Skeletal muscle tissue (tissue), 5 donors: ENCODE results near the gene LENG8. TPM values are rescaled to one million over a fixed set of nuclear protein-coding genes. Genes with fewer than 3 reads are reported as not detected.
"Not testable (repeated sequence)": the region's sequence is repeated elsewhere in the genome, so short reads cannot be mapped to it uniquely, and the experiment has no call there.

ENCODE experiments used
- H3K27ac ChIP-seq: one replicate; pipeline ENCODE4 v1.7.0; 2013; ENCODE audit warnings: mild to moderate bottlenecking, low read depth, low read length, inconsistent platforms
- H3K27me3 ChIP-seq, 3 donors: one replicate each; pipeline ENCODE4 v1.7.0; 2013; ENCODE audit warnings: low read length in 3 of 3; ENCODE audit not compliant: control insufficient read depth in 3 of 3, insufficient read depth in 3 of 3
- H3K36me3 ChIP-seq, 3 donors: one replicate each; pipeline ENCODE4 v1.7.0; 2013; ENCODE audit warnings: low read length in 3 of 3; ENCODE audit not compliant: control insufficient read depth in 3 of 3, insufficient read depth in 3 of 3
- H3K4me1 ChIP-seq, 3 donors: one replicate each; pipeline ENCODE4 v1.7.0; 2013; ENCODE audit warnings: low read length in 3 of 3, mild to moderate bottlenecking in 3 of 3; ENCODE audit not compliant: control insufficient read depth in 3 of 3, insufficient read depth in 3 of 3
- H3K4me3 ChIP-seq, 3 donors: one replicate each; pipeline ENCODE4 v1.7.0; 2013; ENCODE audit warnings: low read length in 3 of 3
- H3K9ac ChIP-seq, 3 donors: one replicate each; pipeline ENCODE4 v1.7.0; 2013; ENCODE audit warnings: low read length in 3 of 3, mild to moderate bottlenecking in 3 of 3, moderate library complexity in 2 of 3, low read depth in 1 of 3
- H3K9me3 ChIP-seq, 3 donors: one replicate each; pipeline ENCODE4 v1.7.0; 2013; ENCODE audit warnings: low read length in 3 of 3; ENCODE audit not compliant: control insufficient read depth in 3 of 3
- small RNA-seq: library from RNA; depleted of rRNA; stranded (forward); fragments of <200 nt; gene quantifications from one replicate; pipeline ENCODE3, GENCODE V24; 2014
- total RNA-seq: library from RNA; depleted of rRNA; stranded (reverse); fragments of >200 nt; gene quantifications from one replicate; pipeline ENCODE4 v1.2.3, GENCODE V29; 2014
- donor health status: Osteomylitis.

Gene LENG8
- total RNA-seq, 1 donor from 2014 or later, result 15.1 TPM

DNA sequence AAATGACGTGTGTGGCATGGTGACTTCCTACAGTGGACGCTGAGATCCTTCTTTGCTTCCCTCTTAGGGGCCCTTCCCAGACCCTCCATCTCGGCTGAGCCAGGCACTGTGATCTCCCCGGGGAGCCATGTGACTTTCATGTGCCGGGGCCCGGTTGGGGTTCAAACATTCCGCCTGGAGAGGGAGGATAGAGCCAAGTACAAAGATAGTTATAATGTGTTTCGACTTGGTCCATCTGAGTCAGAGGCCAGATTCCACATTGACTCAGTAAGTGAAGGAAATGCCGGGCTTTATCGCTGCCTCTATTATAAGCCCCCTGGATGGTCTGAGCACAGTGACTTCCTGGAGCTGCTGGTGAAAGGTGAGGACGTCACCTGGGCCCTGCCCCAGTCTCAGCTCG, 58.8 kb downstream of the LENG8 start:
- Histone ChIP-seq H3K27ac (no peak overlapping the region), H3K9ac (no peak overlapping the region), H3K9me3 (no peaks in the 10 kb centered on the region), H3K4me1 (no peaks in the 10 kb centered on the region), H3K36me3 (no peaks in the 10 kb centered on the region), H3K27me3 (peaks cover 0 to 3% (median 0%) of the 10 kb centered on the region in 3 donors), H3K4me3 (no peak overlapping the region)

DNA sequence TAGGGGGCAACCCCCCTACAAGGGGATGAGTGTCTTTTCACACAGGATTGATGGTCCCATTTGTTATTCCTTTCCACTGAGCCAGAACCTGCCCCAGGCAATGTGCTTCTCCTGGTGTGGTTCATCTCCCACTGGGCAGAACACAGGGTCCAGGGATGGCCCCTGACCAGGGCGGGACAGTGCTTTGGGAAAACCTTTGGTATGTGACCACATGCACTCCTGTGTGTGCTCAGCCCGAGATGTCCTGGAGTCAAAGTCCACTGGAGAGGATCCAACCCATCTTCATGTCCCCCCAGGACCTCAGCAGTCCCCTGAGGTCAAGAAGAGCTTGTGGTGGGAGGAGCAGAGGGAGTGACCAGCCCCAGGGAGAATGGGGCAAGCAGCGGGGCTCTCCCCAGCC, 59.5 kb downstream of the LENG8 start:
- H3K9me3 ChIP-seq, H3K27ac ChIP-seq, H3K27me3 ChIP-seq, H3K9ac ChIP-seq, H3K4me3 ChIP-seq, H3K36me3 ChIP-seq, H3K4me1 ChIP-seq: not testable (repeated sequence)

DNA sequence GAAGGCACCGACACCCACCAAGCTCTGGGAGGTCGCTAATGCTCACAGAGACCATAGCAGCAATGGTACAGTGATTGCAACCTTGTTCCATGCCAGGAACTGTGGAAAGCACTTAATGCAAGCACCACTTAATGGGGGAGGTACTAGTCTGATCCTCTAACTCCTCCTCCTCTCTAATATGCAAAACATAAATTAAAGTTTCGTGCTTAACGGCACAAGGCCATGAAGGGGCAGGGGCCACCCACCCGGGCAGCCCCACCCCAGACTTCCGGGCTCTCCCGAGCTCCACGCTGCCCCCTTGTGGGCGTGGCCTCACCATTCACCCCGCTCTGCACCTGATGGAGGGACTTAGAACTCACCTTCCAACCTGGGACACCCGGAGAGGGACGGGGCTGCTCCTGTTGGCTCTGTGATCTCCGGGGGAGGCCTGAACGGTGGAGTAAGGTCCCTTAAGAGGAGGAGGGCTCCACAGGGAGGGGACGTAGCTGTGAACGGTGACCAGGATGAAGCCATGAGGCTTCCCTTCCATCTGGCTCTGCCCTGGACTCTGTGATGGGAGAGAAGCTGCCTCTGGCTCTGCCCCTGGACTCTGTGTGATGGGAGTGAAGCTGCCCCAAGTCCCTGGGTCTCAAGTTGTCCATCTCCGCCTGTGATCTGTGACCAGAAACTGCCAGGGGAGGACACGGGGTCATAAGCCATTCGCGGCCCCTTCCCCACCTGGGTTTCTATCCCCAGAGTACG, 60.4 kb downstream of the LENG8 start:
- H3K9me3 ChIP-seq, H3K9ac ChIP-seq, H3K27me3 ChIP-seq, H3K4me1 ChIP-seq, H3K27ac ChIP-seq, H3K4me3 ChIP-seq, H3K36me3 ChIP-seq: not testable (repeated sequence)

Small RNAs within 50 kb of the gene (small RNA-seq; reads per million reads assigned to genes)
- not detected for gene AC245884.3

Other genes starting within 250 kb of the LENG8 start
- gene RPS9, start 248.3 kb upstream of the LENG8 start, total RNA-seq, result 4,630 TPM
- 4.2 TPM for gene LILRB3, start 226.2 kb upstream of the LENG8 start, total RNA-seq
- under 0.01 TPM for gene LILRA6, start 206.4 kb upstream of the LENG8 start, total RNA-seq
- gene LILRB5, start 191.9 kb upstream of the LENG8 start, total RNA-seq, result 2.6 TPM
- gene LILRB2, start 168.1 kb upstream of the LENG8 start, total RNA-seq, result 0.52 TPM
- gene LILRA5, start 136.0 kb upstream of the LENG8 start, total RNA-seq, result 2.6 TPM
- under 0.01 TPM for gene LILRA4, start 110.0 kb upstream of the LENG8 start, total RNA-seq
- gene LAIR1, start 84.3 kb upstream of the LENG8 start, total RNA-seq, result 8.4 TPM
- 1.0 TPM for gene TTYH1, start 33.7 kb upstream of the LENG8 start, total RNA-seq
- 4.2 TPM for gene LENG9, start 14.6 kb downstream of the LENG8 start, total RNA-seq
- 31.8 TPM for gene CDC42EP5, start 24.1 kb downstream of the LENG8 start, total RNA-seq
- gene LAIR2, start 53.6 kb downstream of the LENG8 start, total RNA-seq, result not detected
- 1.0 TPM for gene LILRA2, start 124.6 kb downstream of the LENG8 start, total RNA-seq
- not detected for gene LILRA1, start 144.4 kb downstream of the LENG8 start, total RNA-seq
- gene LILRB1, start 181.3 kb downstream of the LENG8 start, total RNA-seq, result 1.0 TPM
- 0.52 TPM for gene LILRB4, start 213.8 kb downstream of the LENG8 start, total RNA-seq